DMS53 (cell line): Measurements from ENCODE around the gene PLEKHG5.
A peak's percentile ranks its signal among the peaks of the same experiment; 100 is the strongest.

Experiments used
- DNase-seq: peaks from one replicate; lab custom pipeline; 2025; lab: John Stamatoyannopoulos, UW

PLEKHG5 gene, protein sequence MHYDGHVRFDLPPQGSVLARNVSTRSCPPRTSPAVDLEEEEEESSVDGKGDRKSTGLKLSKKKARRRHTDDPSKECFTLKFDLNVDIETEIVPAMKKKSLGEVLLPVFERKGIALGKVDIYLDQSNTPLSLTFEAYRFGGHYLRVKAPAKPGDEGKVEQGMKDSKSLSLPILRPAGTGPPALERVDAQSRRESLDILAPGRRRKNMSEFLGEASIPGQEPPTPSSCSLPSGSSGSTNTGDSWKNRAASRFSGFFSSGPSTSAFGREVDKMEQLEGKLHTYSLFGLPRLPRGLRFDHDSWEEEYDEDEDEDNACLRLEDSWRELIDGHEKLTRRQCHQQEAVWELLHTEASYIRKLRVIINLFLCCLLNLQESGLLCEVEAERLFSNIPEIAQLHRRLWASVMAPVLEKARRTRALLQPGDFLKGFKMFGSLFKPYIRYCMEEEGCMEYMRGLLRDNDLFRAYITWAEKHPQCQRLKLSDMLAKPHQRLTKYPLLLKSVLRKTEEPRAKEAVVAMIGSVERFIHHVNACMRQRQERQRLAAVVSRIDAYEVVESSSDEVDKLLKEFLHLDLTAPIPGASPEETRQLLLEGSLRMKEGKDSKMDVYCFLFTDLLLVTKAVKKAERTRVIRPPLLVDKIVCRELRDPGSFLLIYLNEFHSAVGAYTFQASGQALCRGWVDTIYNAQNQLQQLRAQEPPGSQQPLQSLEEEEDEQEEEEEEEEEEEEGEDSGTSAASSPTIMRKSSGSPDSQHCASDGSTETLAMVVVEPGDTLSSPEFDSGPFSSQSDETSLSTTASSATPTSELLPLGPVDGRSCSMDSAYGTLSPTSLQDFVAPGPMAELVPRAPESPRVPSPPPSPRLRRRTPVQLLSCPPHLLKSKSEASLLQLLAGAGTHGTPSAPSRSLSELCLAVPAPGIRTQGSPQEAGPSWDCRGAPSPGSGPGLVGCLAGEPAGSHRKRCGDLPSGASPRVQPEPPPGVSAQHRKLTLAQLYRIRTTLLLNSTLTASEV

DNA sequence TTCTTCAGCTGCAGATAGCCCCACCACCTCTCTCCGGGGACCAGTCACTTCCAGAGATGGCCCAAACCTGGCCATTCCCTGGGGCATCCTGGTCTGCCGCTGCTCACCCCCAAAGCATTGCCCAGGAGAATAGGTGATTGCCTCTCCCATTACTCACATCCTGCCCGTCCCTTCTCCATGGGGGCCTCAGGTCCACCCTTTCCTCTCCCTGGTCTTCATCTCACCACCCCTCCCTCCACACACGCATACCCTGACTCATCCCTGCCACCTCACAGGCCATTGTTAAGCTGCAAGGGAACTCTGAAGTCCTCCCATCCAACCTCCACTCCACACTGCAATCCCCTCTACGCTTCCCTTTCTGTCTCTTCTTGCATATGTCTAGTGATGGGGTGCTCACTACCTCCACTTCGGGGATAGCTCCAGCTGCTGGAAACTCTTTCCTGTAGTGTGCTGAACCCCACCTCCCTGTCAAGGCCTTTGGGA, at the start of gene PLEKHG5:
TSS of gene PLEKHG5 (minus strand) at position 188 of the 483 bp plus-strand sequence. CDS start 14,096 bp downstream, outside the sequence.
- peak; percentile 58 for DNase-seq

DNA sequence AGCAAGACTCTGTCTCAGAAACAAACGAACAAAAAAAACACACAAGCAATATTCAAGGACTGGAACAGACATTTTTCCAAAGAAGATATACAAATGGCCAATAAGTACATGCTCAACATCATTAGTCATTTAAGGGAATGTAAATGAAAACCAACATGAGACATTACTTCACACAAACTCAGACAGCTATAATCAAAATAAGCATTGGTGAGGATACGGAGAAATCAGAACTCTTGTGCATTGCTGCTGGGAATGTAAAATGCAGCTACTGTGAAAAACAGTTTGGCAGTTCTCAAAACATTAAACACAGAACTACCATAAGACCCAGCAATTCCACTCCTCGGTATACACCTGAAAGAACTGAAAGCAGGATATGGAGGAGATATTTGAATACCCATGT, 47.5 kb upstream of the PLEKHG5 start:
- no peak for DNase-seq

DNA sequence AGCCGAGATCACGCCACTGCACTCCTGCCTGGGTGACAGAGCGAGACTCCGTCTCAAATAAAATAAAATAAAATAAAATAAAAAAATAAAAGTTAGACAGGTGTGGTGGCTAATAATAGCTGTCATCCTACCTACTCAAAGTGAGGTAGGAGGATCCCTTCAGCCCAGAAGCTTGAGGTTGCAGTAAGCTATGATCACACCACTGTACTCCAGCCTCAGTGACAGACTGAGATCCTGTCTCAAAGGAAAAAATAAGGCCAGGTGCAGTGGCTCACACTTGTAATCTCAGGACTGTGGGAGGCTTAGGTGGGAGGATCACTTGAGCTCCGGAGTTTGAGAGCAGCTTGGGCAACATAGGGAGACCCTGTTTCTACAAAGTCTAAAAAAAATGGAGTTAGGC, 44.8 kb upstream of the PLEKHG5 start:
- no peak for DNase-seq

DNA sequence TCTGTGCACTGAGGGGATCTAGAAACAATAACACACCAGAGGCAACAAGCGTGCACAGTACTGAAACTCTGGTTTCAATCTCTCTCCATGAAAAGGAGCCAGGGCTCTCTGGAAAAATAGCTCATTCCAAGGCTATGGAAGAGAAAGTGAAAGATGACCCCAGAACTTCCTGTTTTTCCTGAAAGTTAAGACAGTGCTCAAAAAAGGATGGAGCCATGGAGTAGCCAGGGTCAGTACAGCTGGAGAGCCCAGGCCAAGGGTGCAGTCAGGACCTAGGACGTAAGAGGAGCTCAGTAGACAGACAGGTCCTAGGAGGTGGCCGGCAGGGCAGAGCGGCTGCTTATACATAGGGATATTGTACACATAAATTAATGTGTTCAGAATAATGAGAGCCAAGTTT, 43.7 kb upstream of the PLEKHG5 start:
- DNase-seq: no peak

DNA sequence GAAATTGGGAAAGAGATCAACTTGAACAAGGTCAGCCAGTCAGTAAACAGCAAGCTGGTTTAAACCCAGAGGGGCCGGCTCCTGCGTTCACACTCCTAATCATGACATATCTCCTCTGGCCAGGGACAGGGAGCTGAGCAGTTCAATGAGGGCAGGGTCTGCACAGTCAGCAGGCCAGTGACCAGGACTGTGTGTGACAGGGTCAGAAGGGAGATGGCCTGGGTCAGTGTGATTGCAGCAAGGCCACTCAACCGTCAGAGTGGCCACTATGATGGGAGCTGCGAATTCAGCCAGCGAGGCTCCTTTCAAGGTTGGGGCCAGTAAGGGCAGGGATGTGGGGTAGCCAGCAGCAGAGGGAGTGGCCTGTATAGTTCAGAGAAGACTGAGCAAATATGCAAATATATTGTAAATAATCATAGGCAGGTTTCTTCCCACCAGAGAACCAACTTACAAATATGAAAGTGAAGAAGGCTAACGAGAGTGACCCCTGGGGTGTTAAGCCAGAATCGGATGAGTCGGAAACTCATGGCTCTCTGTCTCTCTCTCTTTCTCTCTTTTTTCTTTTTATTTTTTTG, 42.9 kb upstream of the PLEKHG5 start:
- no peak for DNase-seq

DNA sequence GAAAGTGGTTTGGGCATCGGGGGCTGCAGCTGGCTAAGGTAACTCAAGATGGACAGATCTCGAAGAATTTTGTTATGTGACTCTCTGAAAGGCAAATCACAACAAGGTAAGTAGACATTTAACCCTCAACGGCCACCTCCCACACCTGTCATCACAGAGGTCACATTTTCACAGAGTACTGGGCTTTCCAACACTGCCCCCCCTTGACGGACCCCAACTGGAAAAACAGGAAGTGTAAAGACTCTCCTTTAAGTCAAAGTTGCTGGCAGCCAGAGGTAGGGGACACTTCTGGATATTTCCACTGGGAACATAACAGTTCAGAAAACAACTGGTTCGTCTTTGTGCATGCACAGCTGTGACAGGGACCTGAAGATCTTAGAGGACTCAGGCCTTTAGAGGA, 40.5 kb upstream of the PLEKHG5 start:
- DNase-seq: no peak

DNA sequence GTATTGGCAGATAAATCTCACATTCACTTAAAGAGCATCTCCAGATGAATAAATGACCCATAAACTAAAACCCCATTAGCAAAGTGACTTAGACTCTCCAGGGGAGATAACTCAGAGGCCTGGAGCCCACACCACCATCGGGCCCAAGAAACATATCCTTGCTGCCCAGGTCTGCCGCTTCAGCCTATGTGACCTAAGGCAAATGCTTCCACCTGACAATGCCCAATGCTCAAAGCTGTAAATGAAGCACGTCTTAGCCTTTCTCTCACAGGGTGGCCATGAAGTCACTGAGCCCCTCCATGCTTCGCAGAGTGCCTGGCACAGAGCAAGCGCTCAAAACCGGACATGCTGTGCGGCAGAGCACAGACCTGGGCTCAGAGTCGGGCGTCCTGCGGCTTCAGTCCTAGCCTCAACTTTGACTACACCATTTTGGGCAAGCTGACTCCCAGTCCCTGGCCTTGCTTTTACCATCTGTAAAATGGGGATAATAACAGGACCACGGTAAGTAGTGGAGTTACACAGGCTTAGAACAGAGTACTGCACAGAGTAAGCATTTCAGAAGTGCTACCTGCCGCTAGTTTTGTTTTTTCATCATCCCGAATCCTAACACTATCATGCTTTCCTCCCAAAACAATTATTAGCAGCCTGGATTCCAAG, 39.2 kb upstream of the PLEKHG5 start:
- no peak for DNase-seq

DNA sequence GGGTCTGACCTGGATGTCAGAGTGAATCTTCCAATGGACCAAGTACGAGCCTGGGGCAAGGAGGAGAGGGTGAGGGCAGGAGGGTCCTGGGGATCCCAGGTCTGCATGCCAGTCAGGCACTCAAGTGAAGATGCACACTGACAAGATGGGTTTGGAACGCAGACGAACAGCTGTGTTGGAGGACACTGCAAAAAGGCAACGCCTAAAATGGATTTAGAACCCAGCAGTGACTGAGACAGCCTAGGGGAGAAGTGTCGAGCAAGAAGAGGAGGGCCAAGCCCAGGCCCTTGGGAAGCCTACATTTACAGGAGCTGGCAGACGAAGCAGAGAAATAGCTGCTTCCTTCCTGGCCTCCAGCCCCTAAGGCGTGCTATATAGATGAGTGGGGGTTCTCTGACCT, 37.0 kb upstream of the PLEKHG5 start:
- DNase-seq: no peak

DNA sequence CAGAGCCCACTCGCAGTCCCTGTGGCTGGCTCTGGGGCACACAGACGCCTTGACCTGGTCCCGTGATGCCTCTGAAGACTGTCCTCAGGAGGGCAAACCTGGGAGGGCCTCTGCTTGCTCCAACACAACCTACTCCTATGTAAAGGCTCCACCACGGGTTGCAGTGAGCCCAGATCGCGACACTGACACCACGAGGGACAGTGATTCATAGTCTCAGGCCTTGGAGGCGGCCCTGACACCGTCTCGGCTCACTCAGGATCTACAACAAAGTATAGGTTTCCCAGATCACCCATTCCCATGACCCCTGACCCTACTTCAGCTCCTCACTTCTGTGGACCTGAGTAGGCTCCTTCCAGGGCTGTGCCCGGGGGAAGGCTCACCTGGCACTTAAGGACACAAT, 34.8 kb upstream of the PLEKHG5 start:
- DNase-seq: no peak

DNA sequence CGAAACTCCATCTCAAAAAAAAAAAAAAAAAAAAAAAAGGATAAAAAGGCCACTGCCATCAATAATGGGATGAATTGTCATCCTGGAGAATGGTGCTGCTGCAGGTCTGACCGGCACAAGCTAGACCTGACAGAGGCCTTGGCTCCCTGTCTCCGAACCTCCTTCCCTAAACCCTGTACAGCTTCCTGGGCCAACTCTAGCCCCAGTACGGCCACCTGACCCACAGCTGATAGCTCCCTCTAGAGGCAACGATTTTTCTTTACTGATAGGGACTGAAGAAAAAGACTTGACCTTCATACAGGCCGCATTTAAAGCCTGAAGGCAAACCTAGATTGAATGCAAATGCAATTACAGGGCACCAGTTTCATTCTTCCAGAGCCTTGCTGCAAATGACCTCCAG, 32.1 kb upstream of the PLEKHG5 start:
- DNase-seq: peak; percentile 75

DNA sequence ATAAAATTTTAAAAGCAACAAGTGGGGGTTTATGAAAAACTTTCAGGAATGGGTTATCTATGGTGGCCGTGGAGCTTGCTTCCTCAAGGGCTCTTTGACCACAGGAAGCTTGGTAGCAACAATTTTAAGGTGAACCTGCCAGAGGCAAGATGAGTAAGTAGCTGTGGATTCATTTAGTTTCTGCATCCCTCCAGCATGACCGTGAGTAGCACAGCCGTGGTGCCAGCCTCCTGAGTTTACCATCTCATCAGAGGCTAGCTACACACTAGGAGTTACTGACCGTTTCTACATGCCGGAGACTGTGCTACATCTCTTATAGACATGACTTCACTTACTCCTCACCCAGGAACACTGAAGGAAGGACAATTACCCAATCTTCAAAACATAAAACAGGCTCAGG, 30.1 kb upstream of the PLEKHG5 start:
- no peak for DNase-seq

DNA sequence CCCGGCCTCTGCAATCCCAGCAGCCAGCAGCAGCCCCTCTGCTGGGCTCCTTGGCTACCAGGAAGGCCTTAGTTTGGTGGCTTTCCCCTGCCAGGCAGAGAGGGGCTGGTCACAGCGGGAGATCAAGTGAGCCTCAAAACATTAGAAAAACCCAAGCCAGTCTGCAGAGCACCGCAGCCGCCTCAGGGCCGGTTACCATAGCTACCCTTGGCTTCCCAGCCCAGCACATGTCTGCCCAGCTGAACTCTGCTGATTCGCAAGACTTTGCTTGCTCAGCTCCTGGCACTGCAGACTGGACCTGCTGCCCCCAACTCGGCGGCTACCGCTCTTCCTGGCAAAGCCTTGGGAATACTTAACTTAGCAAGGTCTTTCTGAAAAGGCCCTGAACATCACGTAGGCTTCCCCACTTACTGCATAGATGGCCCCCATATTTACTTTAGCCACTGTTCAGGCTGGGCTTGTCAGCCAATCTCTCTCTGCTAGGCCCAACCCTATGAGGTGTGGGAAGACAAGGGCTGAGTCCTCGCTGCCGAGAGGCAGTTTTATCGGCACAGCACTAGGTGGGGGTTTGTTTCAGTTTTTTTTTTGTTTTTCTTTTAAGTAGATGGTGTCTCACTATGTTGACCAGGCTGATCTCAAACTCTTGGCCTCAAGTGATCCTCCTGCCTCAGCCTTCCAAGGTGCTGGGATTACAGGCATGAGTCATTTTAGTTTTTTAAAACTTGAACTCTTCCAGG, 28.6 kb upstream of the PLEKHG5 start:
- peak; percentile 39 for DNase-seq

DNA sequence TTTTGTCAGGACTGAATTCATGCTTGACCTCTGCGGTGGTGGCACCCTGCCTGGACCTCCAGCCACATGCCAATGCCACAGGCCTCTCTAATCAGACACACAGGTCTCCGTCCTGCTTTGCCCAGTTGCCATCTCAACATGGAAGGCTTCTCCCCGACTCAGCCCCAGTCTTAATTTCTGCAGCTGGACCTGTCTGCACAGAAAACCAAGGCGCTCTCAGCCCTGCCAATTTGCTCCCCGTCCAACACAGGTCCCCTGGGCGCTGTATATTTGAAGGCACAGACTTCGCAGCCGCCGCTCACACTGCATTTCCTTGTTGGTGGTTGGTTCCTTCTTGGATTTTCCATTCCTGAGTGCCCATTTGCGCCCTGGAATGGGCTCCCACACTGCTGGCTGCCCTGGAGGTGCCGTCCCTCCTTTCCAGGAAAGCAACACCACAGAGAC, 28.0 kb upstream of the PLEKHG5 start:
- no peak for DNase-seq

DNA sequence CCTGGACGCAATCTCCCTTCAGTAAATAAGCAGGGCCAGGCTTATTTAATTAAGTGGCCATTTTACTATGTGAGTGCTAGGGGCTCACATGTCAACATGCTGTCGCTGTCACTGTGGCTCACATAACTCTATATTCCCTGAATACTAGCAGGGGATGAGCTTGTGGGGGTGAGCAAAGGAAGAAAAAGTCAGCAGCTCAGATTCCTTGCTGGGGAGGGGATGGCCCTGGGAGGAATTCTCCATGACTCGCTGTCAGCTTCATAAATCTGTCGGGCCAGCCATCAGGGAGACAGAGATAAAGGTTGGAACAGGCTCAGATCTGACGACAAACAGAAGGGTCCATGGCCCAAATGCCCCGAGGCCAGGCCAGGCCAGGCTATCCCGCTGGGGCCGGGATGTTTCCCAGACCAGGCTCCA, 26.0 kb upstream of the PLEKHG5 start:
- no peak for DNase-seq

DNA sequence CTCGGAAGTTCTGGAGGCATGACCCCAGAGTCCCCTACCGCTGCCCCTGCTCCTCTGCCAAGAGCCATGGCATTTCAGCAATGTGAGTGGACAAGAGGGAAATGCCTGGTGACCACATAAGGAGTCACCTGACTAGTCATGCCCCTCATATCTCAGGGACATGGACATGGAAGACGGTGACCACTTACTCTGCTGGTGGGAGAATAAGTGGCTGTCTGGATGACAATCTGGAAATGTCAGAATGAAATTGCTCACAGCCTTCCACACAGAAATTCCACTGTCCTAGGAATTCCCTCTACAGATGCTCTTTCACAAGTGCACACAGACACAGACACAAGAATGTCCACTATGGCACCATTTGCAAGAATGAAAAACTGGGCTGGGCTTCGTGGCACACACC, 24.3 kb upstream of the PLEKHG5 start:
- DNase-seq: no peak

DNA sequence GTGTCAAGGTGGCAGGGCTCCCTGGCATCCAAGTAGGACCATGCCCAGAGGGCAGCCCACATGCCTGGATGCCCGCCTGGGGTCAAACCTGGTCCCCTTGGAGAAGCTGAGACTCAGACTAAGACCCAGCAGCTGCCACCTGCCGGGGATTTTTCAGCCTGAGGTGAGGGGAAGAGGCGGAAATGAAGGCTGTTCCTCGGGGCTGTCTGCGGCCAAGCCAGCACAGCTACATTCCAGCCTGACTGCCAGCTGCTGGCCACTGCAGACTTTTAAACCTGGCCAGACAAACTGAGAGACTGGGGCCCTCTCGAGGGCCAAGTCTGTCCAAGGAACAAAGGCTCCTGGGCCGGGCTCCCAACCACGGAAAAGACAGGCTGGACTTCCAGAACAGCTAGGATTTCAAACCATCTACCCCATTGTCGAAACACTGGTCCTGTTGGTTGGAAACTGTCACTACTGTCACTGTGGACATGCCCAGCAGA, 21.9 kb upstream of the PLEKHG5 start:
- DNase-seq: peak; percentile 50

DNA sequence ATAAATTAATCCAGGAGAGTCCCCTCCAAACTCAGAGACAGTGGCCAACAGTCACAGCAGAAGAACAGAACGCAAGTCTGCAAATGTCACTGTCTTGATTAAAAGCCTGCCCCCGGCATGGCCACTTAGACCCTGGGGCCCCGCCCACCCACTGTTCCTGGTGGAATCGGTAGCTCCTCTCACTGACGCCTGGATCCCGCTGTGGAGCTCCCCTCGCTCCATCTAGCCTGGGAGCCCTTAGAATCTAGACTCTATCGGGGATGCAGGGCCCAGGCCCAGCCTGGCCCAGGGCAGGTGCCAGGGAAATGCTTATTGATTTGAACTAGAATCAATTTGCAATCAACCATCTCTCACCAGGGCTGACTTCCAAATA, 21.4 kb upstream of the PLEKHG5 start:
- no peak for DNase-seq

DNA sequence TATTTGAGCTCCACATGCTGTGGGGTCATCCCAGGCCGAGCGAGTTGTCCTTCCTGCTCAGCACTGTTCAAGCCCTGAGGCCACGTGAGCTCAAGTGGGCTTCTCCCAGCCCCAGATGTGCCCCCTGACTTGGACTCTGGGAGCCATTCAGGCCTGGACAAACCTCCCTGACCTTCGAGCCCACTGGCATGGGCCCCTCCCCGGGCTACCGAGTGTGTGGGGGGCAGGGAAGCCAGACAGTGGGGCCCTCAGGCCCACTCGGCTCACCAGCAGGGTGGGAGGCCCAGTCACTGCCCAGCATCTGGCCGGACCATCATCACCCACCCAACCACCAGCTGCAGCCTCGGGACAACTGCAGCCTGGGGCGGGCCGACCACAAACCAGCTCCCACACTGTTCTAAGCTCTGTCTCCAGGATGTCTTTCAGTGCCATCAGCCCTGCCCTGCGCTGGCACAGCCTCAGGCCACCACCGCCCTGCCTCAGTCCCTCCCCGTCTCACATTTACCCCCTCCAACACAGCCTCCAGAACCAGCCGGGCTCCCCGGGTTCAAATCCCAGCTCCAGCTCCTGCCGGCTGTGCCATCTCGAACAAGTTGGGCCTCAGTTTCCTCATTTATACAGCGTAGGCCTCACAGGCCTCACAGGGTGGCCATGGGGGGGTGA, 20.9 kb upstream of the PLEKHG5 start:
- no peak for DNase-seq

DNA sequence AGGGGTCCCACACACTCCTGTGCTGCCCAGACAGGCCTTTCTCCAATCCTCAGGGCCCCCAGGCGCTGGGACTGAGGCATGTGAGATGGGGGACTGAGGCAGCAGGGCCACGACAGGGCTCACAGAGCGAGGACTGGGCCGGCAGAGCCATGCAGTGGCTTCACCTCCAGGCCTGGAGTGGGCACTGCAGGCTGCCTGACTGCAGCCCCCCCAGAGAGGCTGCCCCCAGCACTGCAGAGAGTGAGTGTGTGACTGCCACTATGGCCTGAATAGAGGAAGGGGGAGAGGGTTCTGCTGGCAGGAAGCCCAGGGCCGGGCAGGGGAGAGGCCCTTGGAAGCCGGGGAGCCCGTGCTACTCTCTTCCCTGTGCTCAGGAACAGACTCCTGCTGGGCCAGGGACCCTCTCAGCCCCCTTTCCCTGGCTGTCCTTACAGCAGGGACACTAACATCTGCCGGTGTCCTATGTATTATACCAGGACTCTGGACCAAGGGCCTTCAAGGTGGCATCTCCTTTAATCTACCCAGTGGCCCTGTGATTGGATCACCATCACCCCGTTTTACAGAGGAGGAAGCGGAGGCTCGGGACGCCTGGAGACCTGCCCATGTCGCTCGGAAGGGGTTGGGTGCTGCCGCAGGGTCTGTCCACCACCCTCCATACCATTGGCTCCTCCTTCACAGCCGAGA, 20.2 kb upstream of the PLEKHG5 start:
- DNase-seq: no peak

DNA sequence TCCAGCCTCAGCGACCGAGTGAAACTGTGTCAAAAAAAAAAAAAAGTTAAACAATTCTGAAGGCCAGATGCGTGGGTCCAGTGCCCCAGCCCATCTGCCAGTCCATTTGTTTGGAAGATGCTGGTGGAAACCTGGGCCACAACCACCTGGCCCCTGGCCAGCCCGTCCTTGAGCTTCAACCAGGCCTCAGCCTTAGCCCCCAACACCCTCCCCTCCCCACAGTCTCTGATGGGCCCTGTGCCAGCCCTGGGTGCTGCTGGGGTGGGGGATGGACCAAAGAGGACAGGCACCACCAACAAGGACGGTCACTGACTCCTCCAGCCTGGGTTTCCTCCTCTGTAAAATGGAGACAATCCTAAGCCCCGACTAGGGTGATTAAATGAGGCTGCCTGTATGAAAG, 19.6 kb upstream of the PLEKHG5 start:
- no peak for DNase-seq
